A673 (cell line): ENCODE measurements around the gene ADK. TPM values are rescaled to one million over a fixed set of nuclear protein-coding genes. Genes with fewer than 3 reads are reported as not detected.

Experiments
- BruUV-seq: library from RNA; stranded (reverse); fragments of 400-500 nt; replicated peaks from 2 replicates; lab custom pipeline; 2021; lab: Mats Ljungman, UMichigan
- CTCF ChIA-PET: fragments of 300-600 bp; sonication (Branson Sonifier 250); formaldehyde crosslinking; loops from one replicate; lab custom pipeline; 2022; ENCODE audit warnings: antibody characterized with exemption; lab: Charles Lee
- POLR2A ChIA-PET: fragments of 300-600 bp; sonication (Branson Sonifier 250); formaldehyde crosslinking; loops from one replicate; lab custom pipeline; 2022; ENCODE audit warnings: antibody characterized with exemption; ENCODE audit not compliant: low non-redundant PET; lab: Charles Lee
- DNase-seq: peaks from one replicate; pipeline ENCODE4 v3.0.0-alpha.2; 2015; ENCODE audit warnings: low spot score
- H3K27ac ChIP-seq: fragments of 200-600 bp; sonication (generic); 2 replicates; pipeline ENCODE4 v1.5.1; 2016; ENCODE audit warnings: mixed run types, low read depth, mild to moderate bottlenecking, mixed read lengths, antibody characterized with exemption, low read length; ENCODE audit not compliant: poor library complexity, severe bottlenecking
- H3K27me3 ChIP-seq: fragments of 200-600 bp; sonication (generic); replicated peaks from 2 replicates; pipeline ENCODE4 v1.6.1; 2017; ENCODE audit warnings: mixed run types, low read depth, mild to moderate bottlenecking, mixed read lengths, antibody characterized with exemption, low read length; ENCODE audit not compliant: insufficient read depth, poor library complexity
- H3K36me3 ChIP-seq: fragments of 200-600 bp; sonication (generic); 2 replicates; pipeline ENCODE4 v1.6.1; 2016; ENCODE audit warnings: mixed run types, mild to moderate bottlenecking, mixed read lengths, antibody characterized with exemption, low read length; ENCODE audit not compliant: insufficient read depth, poor library complexity, severe bottlenecking
- H3K4me1 ChIP-seq: fragments of 200-600 bp; sonication (generic); 2 replicates; pipeline ENCODE4 v1.6.1; 2017; ENCODE audit warnings: mixed run types, mild to moderate bottlenecking, mixed read lengths, antibody characterized with exemption, low read length; ENCODE audit not compliant: insufficient read depth, poor library complexity, severe bottlenecking
- H3K4me3 ChIP-seq: fragments of 200-600 bp; sonication (generic); 2 replicates; pipeline ENCODE4 v1.5.1; 2016; ENCODE audit warnings: low read depth, mixed run types, mild to moderate bottlenecking, mixed read lengths, low read length; ENCODE audit not compliant: poor library complexity, severe bottlenecking
- H3K9me3 ChIP-seq: fragments of 200-600 bp; sonication (generic); 2 replicates; pipeline ENCODE4 v1.6.1; 2016; ENCODE audit warnings: mixed run types, low read depth, mild to moderate bottlenecking, mixed read lengths, antibody characterized with exemption, low read length; ENCODE audit not compliant: poor library complexity, severe bottlenecking
- EZH2 ChIP-seq: fragments of 200-600 bp; sonication (generic); IDR thresholded peaks from 2 replicates; pipeline ENCODE4 v1.6.1; 2017; ENCODE audit warnings: borderline replicate concordance, low read depth, mild to moderate bottlenecking, mixed read lengths, antibody characterized with exemption, low read length; ENCODE audit not compliant: poor library complexity, severe bottlenecking
- intact Hi-C: fragments of 100-400 bp; cut with micrococcal nuclease; formaldehyde crosslinking; loops from one replicate; pipeline ENCODE4 v1.10.0; 2022; ENCODE audit not compliant: unreplicated experiment
- total RNA-seq: library from RNA; stranded (reverse); gene quantifications from 2 replicates; pipeline ENCODE4 v1.2.3, GENCODE V29; 2021
- TF ChIP-seq, protein P1 (sequence below): fragments of 300-800, 200-600 bp; sonication (generic); conservative IDR thresholded peaks from 2 replicates; pipeline ENCODE4 v1.5.1; 2017; ENCODE audit warnings: low read depth, mild to moderate bottlenecking, antibody characterized with exemption, low read length, moderate library complexity, mixed read lengths

The ADK gene
- total RNA-seq, 1 experiment from 2014 or later: 49.0 TPM

GRCh38 chr10:74587109-74587854, 436.3 kb downstream of the ADK start:
- Histone ChIP-seq H3K4me3 (no peak overlapping the region), H3K27me3 (no peaks in the 10 kb centered on the region), H3K36me3 (no peaks in the 10 kb centered on the region), H3K9me3 (no peaks in the 10 kb centered on the region), H3K27ac (no peak overlapping the region), H3K4me1 (peaks cover 51% of the 10 kb centered on the region)
- no peak for DNase-seq
- intact Hi-C loops: no loop called here
- BruUV-seq: no TSS peak
- CTCF ChIA-PET: interaction anchor here (0.6 kb wide), 1 partner anchor 340 kb away, joined by 7 read pairs; no protein-coding TSS in a partner anchor
- POLR2A ChIA-PET: no interaction called here
- TF ChIP-seq, protein P1, sequence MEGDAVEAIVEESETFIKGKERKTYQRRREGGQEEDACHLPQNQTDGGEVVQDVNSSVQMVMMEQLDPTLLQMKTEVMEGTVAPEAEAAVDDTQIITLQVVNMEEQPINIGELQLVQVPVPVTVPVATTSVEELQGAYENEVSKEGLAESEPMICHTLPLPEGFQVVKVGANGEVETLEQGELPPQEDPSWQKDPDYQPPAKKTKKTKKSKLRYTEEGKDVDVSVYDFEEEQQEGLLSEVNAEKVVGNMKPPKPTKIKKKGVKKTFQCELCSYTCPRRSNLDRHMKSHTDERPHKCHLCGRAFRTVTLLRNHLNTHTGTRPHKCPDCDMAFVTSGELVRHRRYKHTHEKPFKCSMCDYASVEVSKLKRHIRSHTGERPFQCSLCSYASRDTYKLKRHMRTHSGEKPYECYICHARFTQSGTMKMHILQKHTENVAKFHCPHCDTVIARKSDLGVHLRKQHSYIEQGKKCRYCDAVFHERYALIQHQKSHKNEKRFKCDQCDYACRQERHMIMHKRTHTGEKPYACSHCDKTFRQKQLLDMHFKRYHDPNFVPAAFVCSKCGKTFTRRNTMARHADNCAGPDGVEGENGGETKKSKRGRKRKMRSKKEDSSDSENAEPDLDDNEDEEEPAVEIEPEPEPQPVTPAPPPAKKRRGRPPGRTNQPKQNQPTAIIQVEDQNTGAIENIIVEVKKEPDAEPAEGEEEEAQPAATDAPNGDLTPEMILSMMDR: no peak
- no peak for TF ChIP-seq EZH2

- ChIA-PET CTCF (interaction anchor here (1.0 kb wide), 1 partner anchor 169 kb away, joined by 3 read pairs; no protein-coding TSS in a partner anchor), POLR2A (no interaction called here)
- no peak for TF ChIP-seq EZH2
- TF ChIP-seq, protein P1: no peak
- H3K36me3 ChIP-seq: no peaks in the 10 kb centered on the region
- no peak overlapping the region for H3K4me3 ChIP-seq
- no peaks in the 10 kb centered on the region for H3K27me3 ChIP-seq
- BruUV-seq: no TSS peak
- DNase-seq: peak; percentile 98
- H3K9me3 ChIP-seq: no peaks in the 10 kb centered on the region
- peak overlapping the region; percentile 59 for H3K27ac ChIP-seq
- H3K4me1 ChIP-seq: peaks cover 51% of the 10 kb centered on the region
- intact Hi-C loops: no loop called here
Observed at GRCh38 chr10:74589226-74589673, 438.2 kb downstream of the ADK start.

DNA sequence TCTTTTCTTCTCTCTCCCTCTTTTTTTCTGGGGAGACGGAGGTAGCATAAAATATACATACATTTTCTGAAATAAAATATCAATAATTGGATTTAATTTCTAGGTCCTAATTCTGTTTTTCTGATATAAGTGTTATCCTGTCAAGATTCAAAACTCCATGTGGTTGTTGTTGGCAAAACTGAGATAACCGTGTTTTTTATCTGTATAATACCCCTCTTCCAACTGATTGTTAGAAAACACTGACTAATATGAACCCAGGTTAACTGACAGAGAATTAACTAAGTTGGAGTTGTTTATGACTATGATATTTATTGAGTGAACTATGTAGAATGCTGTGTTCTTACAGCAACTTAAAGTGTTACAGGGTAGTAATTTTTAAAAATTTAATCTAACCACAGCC, 438.8 kb downstream of the ADK start:
- peaks cover 47% of the 10 kb centered on the region for H3K4me1 ChIP-seq
- H3K4me3 ChIP-seq: no peak overlapping the region
- no peak for DNase-seq
- no peaks in the 10 kb centered on the region for H3K9me3 ChIP-seq
- TF ChIP-seq, protein P1: no peak
- no peak for TF ChIP-seq EZH2
- intact Hi-C loops: no loop called here
- H3K27me3 ChIP-seq: no peaks in the 10 kb centered on the region
- H3K36me3 ChIP-seq: no peaks in the 10 kb centered on the region
- BruUV-seq: no TSS peak
- CTCF ChIA-PET: interaction anchor here (1.0 kb wide), 1 partner anchor 170 kb away, joined by 3 read pairs; no protein-coding TSS in a partner anchor
- peak overlapping the region; percentile 59 for H3K27ac ChIP-seq
- POLR2A ChIA-PET: no interaction called here
